Sciatic nerve (tissue), 2 donors: Measurements from ENCODE around the gene IL12RB1. TPM values are rescaled to one million over a fixed set of nuclear protein-coding genes. Genes with fewer than 3 reads are reported as not detected.

Experiments used
- ATAC-seq: fragments of 200-7000 bp; cut with Tn5 transposase; one replicate; pipeline ENCODE4 v1.9.1; 2020; ENCODE audit warnings: mild to moderate bottlenecking, moderate library complexity
- DNase-seq: peaks from one replicate; pipeline ENCODE4 v3.0.0-alpha.2; 2020; ENCODE audit warnings: low spot score
- intact Hi-C: fragments of 100-400 bp; cut with DNase I; formaldehyde crosslinking; loops from one replicate; pipeline ENCODE4 v1.14.2; 2022
- total RNA-seq: library from RNA; stranded (reverse); fragmentation: NEBNext Ultra II Directional; extraction: Animal tissue kit (Norgen Biotek cat#: 25700); gene quantifications from one replicate; pipeline ENCODE4 v1.2.1, GENCODE V29; 2021
- donor health status: DM: no; HTN: no; CAD: no.
- donor health status: DM: no; HTN: no; CAD: no.

IL12RB1 gene
- 2.1 TPM for total RNA-seq

DNA sequence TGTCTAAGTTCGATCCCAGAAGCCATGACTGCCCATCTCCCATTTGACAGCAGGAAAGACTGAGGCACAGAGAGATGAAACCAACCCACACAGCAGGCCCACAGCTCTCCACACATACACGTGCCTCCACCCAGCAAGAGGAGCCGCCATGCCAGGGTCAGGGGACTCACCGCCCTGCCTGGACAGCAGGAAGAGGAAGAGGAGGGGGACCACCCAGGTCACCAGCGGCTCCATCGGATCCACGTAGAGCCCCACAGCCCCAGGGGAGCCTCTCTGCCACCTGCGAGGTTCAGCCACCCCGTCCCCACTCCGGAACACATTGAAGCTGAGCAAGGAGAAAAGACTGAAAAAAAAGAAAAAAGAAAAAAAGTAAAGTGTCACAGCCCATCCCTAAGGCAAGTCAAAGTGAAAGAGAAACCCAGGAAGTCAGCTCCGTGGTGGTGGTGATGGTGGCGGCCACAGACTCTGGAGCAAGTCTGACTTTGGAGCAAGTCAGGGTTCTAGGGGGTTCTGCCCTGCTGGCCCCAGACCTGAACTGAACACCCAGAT lies at the start of gene IL12RB1:
IL12RB1 (minus strand) TSS at position 345 of the 549 bp plus-strand sequence; CDS start at position 234, 111 bp downstream.
- no peak for DNase-seq
- intact Hi-C loops = no loop called here
- ATAC-seq = peak; percentile 35

DNA sequence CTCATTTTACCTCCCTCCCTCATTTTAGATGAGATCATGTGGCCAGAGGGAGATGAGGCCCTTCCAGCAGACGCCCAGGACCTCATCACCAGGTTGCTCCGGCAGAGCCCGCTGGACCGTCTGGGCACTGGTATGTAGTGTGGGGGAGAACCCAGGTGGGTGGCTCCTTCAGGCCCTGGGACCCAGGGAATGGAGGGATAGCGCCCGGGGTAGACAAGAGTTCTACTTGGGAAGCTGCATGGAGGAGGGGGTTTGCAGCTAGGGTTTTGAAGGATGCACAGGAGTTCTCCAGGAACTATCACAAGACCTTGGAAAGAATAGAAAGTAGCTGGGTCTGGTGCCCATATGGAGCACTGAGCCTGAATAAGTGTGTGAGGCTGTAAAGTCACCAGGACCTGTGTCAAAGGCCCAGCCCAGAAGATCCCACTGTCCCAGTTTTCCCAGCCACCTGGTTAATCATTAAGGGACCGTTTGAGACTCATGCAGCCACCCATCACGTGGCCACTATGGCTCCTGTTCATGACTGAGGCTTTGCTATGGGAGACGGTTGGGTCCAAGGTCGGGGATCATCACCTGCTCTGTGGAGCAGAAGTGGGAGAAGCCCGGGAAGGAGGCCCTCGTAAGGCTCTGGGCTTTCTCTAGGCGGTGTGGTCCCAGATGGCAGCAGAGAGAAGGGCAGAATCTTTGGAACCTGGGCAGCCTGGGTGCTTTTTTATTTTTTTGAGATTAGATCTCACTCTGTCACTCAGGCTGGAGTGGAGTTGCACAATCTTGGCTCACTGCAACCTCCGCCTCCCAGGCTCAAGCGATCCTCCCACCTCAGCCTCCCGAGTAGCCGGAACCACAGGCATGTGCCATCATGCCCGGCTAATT lies 49.2 kb upstream of the IL12RB1 start:
- intact Hi-C loops = no loop called here
- ATAC-seq = no peak
- no peak for DNase-seq

DNA sequence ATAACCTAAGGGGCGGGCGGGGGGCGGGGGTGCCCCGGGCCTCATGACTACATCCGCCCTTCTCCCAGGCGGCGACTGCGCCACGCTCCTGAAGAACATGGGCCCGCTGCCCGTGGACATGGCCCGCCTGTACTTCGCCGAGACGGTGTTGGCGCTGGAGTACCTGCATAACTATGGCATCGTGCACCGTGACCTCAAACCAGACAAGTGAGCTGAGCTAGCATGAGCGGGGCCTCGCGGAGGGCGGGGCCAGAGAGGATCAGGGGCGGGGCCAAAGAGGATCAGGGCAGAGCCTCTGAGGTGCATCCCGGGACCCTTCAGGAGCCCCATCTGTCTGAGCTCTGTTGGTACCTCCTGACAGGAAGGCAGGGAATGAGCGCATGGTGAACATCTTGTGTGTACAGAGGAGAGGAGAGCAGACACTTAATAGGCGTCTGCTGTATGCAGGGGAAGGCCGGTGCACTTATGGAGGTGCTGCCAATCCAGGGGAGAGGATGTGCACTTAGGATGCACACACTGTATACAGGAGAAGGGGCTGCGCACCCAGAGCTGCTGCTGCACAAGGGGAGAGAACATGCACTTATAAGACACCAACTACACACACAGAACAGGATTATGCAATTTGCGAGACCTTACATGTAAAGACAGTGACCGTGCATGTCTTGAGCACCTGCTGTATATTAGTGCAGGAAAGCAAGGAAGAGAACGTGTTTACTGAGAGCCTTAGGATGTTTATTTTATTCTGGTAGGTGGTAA lies 45.3 kb upstream of the IL12RB1 start:
- ATAC-seq (no peak), DNase-seq (no peak)
- intact Hi-C loops = no loop called here

DNA sequence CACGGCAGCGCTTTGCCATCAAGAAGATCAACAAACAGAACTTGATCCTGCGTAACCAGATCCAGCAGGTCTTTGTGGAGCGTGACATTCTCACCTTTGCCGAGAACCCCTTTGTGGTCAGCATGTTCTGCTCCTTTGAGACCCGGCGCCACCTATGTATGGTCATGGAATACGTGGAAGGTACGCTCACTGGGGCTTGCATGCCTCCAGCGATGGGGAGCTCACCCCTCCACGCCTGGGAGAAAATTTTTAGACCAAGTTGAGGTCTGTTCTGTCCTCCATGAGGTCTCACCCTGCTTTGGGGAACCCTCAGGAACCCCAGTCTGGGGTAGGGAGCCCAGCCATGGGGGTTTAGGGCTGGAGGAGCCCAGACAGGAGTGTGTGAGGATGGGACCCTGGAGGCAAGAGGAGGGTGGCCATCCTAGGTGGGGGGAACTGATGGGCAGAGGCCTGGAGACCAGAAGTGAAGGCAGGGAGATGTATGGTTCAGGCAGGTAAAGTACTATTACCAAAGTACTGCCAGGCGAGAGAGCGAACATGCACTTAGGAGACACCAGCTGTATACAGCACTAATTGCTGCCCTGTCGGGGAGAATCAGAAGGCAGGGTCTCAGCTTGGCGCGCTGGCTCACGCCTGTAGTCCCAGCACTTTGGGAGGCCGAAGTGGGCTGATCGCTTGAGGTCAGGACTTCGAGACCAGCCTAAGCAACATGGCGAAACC lies 43.9 kb upstream of the IL12RB1 start:
- intact Hi-C loops = no loop called here
- DNase-seq (no peak), ATAC-seq (no peak)

DNA sequence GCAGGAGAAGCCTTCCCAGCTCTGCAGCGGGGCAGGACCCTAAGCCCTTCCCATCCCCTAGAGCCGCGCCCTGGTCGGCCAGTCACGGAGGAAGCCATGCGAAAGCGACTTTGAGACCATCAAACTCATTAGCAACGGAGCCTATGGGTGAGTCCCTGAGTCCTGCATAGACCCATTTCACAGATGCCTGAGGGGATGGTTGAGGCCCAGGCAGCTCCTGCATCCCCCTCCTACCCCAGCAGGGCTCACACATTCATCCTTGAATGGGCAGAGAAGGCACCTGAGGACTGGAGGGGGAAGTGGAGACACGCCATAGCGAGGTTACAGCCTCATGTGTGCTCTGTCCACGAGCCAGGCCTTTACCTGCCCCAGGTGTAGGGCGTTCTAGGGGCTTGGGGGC lies 42.1 kb upstream of the IL12RB1 start:
- no peak for ATAC-seq
- intact Hi-C loops = no loop called here
- DNase-seq = no peak

DNA sequence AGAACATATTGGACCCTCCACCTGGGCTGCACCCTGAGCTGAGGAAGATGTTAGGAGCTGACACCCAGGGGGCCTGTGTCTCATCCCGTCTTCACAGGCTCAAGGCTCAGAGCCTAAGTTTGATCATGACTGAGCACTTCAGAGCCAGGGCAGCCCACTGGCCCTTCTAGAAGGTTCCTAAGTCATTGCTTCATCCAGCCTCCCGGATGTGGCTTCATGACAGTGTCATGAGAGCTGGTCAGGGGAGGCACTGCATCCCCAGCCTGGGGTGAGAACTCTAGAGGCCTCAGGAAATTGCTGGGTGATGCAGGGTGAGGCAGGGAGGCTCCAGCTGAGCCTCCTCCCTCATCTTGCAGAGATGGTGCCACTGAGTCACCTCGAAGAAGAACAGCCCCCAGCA lies 41.3 kb upstream of the IL12RB1 start:
- ATAC-seq = no peak
- intact Hi-C loops = no loop called here
- DNase-seq = no peak

DNA sequence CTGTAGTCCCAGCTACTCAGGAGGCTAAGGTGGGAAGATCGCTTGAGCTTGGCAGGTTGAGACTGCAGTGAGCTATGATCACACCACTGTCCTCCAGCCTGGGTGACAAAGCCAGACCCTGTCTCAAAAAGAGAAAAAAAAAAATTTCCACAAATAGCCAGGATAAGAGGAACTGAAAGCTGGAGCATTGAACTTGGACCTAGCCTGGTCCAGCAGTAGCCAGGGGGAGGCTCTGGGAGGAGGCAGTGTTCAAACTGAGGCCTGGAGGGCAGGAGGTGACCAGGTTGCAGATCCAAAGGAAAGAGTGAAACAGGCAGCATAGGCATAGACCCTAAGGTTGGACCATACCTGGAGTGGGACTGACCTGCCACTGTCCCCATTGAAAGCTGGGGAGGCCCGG lies 39.4 kb upstream of the IL12RB1 start:
- intact Hi-C loops = no loop called here
- ATAC-seq = no peak
- DNase-seq = no peak

DNA sequence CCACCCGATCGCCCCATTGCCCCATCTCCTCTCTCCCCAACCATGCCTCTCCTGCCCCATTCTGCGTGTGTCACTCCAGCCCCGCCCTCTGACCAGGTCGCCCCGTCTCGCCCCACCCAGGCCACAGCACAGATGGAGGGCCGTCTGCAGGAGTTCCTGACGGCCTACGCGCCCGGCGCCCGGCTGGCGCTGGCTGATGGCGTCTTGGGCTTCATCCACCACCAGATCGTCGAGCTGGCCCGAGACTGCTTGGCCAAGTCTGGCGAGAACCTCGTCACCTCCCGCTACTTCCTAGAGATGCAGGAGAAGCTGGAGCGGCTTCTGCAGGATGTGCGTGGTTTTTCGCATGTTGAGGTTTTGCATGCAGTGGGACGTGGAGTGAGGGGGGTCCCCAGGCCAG lies 37.1 kb upstream of the IL12RB1 start:
- ATAC-seq (no peak), DNase-seq (no peak)
- intact Hi-C loops = loop anchor here (5.0 kb wide), 1 partner anchor 123 kb away; no protein-coding TSS in a partner anchor

DNA sequence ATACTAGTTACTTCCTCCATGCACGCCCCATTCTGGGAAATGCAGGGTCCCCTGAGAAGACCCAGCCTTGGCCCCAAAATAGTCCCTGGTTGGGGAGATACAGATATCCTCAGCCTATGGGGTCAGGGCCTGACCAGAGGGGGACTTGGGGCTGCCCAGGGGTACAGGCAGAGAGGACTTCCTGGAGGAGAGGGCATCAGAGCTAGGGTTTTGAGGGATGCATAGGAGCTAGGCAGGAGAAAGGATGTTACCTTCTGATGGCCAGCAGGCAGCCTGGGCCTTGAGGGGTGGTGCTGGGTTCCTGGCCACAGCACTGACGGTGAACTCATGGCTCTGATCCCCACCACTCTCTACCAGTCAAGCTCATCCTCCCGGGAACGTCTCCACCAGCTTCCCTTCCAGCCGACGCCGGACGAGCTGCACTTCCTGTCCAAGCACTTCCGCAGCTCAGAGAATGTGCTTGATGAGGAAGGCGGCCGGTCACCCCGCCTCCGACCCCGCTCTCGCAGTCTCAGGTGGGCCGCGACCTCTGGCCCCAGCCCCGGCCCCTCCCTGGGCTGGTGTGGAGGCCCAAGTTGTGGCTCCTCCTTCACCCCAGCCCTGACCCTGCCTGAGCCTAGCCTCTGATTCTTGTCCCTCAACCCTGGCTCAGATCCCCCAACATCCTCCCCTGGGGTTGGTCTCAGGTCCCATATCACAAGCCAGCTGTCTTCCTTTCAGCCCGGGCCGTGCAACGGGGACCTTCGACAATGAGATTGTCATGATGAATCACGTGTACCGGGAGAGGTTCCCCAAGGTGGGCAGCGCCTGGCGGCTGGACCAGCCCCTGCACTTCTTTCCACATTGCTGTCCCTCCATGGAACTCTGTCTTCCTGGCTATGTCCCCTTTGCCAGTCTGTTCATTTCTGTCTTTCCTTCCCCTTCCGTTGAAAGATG lies 36.4 kb upstream of the IL12RB1 start:
- ATAC-seq (no peak), DNase-seq (no peak)
- intact Hi-C loops = loop anchor here (5.0 kb wide), 1 partner anchor 124 kb away; no protein-coding TSS in a partner anchor

DNA sequence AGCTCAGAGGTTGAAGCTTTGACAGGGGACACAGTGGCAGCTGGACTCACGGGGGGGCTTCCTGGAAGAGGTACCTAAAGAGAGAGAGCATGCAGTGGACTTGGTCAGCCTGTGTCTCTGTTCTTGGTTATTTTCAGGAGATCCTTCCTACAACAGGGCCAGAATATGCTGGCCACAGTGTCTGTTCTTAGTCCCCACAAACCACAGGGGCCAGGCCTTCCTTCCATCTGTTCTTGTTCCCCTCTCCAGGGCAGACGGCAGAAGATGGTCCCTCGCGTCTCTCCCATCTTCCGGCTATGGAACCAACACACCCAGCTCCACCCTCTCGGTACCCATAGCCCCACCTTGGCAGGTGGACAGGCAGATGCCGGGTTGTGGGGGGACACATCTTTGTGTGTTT lies 35.7 kb upstream of the IL12RB1 start:
- DNase-seq (no peak), ATAC-seq (no peak)
- intact Hi-C loops = loop anchor here (5.0 kb wide), 1 partner anchor 125 kb away; no protein-coding TSS in a partner anchor

DNA sequence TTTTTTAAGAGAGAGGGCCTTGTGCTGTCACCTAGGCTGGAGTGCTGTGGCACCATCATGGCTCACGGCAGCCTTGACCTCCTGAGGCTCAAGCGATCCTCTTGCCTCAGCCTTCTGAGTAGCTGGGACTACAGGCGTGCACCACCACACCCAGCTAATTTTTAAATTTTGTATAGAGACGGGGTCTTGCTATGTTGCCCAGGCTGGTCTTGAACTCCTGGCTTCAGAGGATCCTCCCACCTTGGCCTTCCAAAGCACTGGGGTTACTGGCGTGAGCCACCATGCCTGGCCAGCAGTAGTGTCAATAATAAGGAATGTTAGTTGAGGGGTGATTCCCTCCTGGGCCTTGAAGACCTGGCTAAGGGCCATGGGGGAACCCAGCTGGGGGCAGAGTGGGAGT lies 34.4 kb upstream of the IL12RB1 start:
- ATAC-seq (no peak), DNase-seq (no peak)
- intact Hi-C loops = loop anchor here (5.0 kb wide), 1 partner anchor 126 kb away; no protein-coding TSS in a partner anchor

DNA sequence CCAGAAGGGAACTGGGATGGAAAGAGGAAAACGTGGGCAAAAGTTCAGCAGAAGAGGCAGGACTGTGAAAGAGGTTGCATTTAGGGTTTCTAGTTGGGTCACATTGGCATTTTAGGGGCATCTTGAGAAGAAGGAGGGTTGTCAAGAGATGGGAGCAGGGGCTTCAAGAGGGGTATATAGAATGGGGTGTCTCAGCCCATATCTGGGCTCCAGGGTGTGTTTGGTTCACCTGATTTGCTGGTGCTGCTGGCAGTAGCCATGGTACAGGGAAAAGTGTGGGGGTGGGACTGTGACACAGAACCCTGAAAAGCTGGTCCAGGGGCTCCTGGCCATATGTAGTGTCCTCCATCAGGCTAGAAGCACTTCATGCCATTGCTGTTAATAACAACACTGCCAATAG lies 33.4 kb upstream of the IL12RB1 start:
- DNase-seq (no peak), ATAC-seq (no peak)
- intact Hi-C loops = loop anchor here (5.0 kb wide), 1 partner anchor 127 kb away; no protein-coding TSS in a partner anchor

DNA sequence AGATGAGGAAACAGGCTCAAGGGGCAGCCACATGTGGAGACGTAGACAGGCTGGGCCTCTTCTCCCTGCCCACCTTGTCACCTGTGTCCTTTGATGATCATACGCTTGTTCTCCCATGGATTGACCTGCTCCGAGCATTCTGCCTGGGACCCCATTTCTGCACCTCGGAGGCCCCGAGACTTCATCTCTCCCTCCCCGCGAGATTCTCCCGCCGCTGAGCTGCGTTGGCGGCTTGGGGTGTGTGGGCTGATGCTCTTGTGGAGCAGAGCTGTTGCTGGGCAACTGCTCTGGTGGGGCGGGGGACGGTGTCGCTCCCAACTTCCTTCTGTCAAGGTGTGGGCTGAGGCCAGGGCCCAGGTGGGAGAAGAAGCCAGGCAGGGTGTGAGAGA lies 33.0 kb upstream of the IL12RB1 start:
- no peak for ATAC-seq
- intact Hi-C loops = loop anchor here (5.0 to 10.0 kb wide), 2 partner anchors 45 to 128 kb away; no protein-coding TSS in a partner anchor
- no peak for DNase-seq

DNA sequence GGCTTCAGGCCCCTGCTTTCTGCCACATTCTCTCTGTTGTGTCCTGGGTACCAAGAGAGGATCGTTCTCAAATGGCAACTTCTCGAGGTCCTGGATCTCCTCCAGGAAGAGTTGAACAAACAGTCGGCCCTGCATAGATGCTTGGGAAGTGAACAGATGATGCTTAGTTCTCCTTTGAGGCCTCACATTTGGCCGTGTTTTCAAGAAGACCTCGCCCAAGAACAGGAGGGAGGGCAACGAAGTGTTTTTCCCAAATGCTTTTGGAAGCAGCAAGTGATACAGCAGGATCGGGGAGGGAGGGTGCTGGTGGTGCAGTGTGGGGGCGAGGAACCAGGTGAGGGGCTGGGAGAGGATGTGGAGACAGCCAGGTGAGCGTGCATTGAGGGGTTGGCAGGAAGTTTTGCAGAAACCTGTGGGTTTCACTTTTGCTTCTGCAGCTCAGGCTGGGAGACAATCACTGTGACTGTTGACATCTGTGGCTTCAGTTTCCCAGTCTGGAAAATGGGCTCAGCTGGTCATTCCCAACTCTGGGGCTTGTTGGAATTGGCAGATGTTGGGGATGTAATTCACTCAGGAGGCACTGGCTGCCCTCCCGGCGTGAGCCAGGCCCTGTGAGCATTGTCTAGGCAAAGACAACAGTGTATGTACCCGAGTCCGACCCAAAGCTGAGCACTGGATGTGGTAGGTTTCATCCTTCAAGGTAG lies 32.4 kb upstream of the IL12RB1 start:
- intact Hi-C loops = loop anchor here (10.0 kb wide), 1 partner anchor 46 kb away; no protein-coding TSS in a partner anchor
- DNase-seq (no peak), ATAC-seq (peak; percentile 37)

DNA sequence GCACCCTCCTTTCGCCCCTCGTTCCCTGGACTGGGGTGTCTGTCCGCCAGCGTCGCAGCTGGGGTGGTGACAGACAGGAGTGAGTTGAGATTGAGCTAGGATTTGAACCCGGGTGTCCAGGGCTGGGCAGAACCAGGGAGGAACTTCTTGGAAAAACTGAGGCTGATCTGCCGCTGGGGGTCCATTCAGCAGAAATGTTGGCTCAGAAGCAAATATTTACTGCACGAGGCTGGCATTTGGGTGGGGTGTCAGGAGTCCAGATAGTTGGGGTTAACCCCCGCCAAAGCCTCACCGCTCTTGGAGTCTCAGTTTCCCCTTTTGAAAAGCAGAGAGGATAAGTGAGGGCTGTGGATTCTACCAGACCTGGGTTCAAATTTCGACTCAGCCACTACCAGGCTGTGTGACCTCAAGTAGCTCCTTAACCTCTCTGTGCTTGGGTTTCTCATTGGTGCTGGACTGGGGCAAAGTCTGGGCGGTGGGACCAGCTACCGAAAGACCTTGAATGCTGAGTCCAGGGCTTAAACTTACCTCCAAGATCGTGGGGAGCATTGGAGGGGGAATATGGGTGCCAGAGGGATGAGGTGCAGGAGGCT lies 31.8 kb upstream of the IL12RB1 start:
- ATAC-seq = no peak
- intact Hi-C loops = loop anchor here (10.0 kb wide), 1 partner anchor 46 kb away; no protein-coding TSS in a partner anchor

DNA sequence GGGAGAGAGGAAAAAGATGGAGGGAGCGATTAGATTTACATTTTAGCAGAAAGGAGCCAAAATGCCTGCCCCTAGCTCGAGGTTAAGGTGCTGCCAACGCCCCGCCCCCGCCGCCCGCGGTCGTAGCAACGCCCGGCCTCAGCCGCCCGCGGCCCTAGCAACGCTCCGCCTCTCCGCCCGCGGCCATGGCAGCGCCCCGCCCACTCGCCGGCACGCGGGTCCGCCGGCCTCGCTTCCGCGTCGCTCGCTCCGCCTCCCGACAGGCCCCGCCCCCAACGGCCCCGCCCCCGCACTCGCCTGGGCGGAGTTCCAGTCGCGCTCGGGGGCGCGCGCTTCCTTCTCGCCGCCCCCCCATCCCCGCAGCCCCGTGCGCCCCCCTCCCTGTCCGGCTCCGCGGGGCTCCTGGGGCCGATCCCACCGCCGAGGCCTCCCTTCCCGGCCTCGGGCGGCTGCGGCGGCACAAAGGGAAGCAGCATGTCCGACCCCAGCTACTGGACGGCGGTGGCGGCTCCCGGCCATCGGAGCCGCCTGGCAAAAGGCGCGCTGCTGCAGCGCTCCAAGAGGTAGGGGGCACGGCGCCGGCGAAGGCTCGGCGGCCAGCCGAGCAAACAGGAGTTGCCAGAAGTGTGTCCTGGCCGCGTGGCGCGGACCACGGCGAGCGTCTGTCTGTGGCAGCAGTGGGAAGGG lies 31.1 kb upstream of the IL12RB1 start:
- intact Hi-C loops = loop anchor here (10.0 kb wide), 1 partner anchor 47 kb away; no protein-coding TSS in a partner anchor
- ATAC-seq (peak; percentile 86), DNase-seq (peak; percentile 94)

More for the DNA sequence above, 31.8 kb upstream of the IL12RB1 start:
- no peak for DNase-seq
